A549 (cell line): Measurements from ENCODE around the gene SERPINI1.

Source experiments
- EHMT2 ChIP-seq: fragments of 200-600 bp; sonication (generic); IDR thresholded peaks from 2 replicates; pipeline ENCODE4 v1.6.1; 2016; ENCODE audit warnings: antibody characterized with exemption, low read depth, mild to moderate bottlenecking, moderate library complexity
- HDAC2 ChIP-seq: fragments of 200-600 bp; sonication (generic); IDR thresholded peaks from 2 replicates; pipeline ENCODE4 v1.6.1; 2016
- JUN ChIP-seq, 2 experiments: fragments of >200 bp; sonication (Bioruptor Twin); formaldehyde crosslinking; IDR thresholded peaks; 2 replicates in 1 of 2; 3 replicates in 1 of 2; pipeline ENCODE4 v1.6.1; 2016 to 2017
- SMC3 ChIP-seq: fragments of >200 bp; sonication (Bioruptor Twin); formaldehyde crosslinking; IDR thresholded peaks from 3 replicates; pipeline ENCODE4 v1.6.1; 2018; ENCODE audit warnings: inconsistent platforms

DNA sequence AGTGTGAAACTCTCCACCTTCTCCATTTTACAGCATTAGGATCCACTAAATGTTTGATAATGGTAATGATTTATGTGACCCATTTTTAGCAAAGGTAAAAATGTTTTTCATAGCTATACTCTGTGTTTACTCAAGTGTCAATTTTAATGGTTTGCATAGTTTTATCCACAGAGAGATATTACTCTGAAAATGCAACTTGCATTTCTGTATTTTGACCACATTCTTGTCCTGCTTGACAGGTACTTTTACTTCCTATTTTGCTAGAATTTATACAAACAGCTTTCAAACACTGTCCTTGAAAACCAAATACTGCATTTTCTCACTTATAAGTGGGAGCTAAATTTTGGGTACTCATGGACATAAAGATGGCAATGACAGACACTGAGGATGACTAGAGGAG lies 62.9 kb downstream of the SERPINI1 start:
- TF ChIP-seq JUN (IDR thresholded peaks at IDR 0.05), result no peak
- no peak for TF ChIP-seq EHMT2
- no peak for TF ChIP-seq SMC3
- TF ChIP-seq HDAC2, result no peak
